Esophagus muscularis mucosa (tissue), 4 donors: ENCODE data around the gene NPBWR2.

Experiments
- EP300 ChIP-seq: sonication (generic); formaldehyde crosslinking; IDR thresholded peaks from one replicate; pipeline ENCODE4 v1.6.1; 2017; ENCODE audit warnings: antibody characterized with exemption
- POLR2A ChIP-seq: fragments of 450-650 bp; IDR thresholded peaks from one replicate; pipeline ENCODE4 v1.6.1; 2017; ENCODE audit warnings: antibody characterized with exemption, moderate library complexity, mild to moderate bottlenecking, low read depth
- TF ChIP-seq, protein P1 (sequence below), 3 experiments: fragments of 200-600 bp in 2 of 3; fragments of 450-650 bp in 1 of 3; sonication (generic) in 2 of 3; IDR thresholded peaks; one replicate each; pipeline ENCODE4 v1.5.1; 2017 to 2019; ENCODE audit warnings: antibody characterized with exemption in 3 of 3, mild to moderate bottlenecking in 2 of 3, moderate library complexity in 1 of 3

DNA sequence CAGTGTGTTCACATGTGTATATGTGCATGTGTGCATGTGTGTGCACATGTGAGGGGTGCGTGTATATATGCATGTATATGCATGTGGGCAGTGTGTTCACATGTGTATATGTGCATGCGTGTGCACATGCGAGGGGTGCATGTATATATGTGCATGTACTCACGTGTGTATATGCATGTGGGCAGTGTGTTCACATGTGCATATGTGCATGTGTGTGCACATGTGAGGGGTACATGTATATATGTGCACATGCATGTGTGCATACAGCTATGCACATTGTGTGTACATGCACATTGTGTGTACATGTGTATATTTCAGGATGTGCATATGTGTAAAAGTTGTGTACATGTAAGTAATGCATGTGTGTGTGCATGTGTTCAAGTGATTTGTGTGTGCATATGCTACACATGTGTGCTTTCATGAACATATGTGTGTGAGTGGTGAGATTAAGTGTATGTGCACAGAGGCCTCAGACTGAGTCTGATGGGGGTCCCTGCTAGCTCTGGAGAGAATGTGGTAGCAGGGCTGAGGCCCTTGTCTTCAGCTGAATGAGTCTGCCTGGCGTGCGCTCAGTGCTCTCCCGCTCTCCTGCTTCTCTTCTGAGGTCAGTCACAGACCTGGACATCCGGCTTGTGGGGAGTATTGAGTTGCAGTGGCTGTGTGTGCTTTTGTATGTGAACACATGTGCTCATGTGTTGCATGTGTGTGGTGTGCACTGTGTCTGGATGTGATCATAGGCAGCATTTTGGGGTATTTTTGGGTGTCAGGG is 37.0 kb upstream of the NPBWR2 start:
- TF ChIP-seq, protein P1, sequence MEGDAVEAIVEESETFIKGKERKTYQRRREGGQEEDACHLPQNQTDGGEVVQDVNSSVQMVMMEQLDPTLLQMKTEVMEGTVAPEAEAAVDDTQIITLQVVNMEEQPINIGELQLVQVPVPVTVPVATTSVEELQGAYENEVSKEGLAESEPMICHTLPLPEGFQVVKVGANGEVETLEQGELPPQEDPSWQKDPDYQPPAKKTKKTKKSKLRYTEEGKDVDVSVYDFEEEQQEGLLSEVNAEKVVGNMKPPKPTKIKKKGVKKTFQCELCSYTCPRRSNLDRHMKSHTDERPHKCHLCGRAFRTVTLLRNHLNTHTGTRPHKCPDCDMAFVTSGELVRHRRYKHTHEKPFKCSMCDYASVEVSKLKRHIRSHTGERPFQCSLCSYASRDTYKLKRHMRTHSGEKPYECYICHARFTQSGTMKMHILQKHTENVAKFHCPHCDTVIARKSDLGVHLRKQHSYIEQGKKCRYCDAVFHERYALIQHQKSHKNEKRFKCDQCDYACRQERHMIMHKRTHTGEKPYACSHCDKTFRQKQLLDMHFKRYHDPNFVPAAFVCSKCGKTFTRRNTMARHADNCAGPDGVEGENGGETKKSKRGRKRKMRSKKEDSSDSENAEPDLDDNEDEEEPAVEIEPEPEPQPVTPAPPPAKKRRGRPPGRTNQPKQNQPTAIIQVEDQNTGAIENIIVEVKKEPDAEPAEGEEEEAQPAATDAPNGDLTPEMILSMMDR (IDR thresholded peaks at IDR 0.05): no peak
- TF ChIP-seq EP300 (no peak), POLR2A (no peak)
